Body of pancreas (tissue), 4 donors: ENCODE data around the gene RBCK1. TPM values are rescaled to one million over a fixed set of nuclear protein-coding genes. Genes with fewer than 3 reads are reported as not detected.

Experiments used
- ATAC-seq: fragments of 150-250 bp; one replicate; pipeline ENCODE4 v1.9.1; 2016
- DNase-seq, 4 donors: peaks; one replicate each; pipeline ENCODE4 v3.0.0-alpha.2; 2019
- H3K27ac ChIP-seq, 4 donors: fragments of 200-600 bp; sonication (generic); 1 replicate in 3 of 4; 2 replicates in 1 of 4; pipeline versions ENCODE4 v1.5.1 to v1.6.1; 2016 to 2019; ENCODE audit warnings: mild to moderate bottlenecking in 1 of 4, mixed read lengths in 1 of 4, moderate library complexity in 1 of 4
- H3K27me3 ChIP-seq, 2 donors: fragments of 200-600 bp; sonication (generic); one replicate each; pipeline ENCODE4 v1.6.0; 2016; ENCODE audit warnings: mild to moderate bottlenecking in 1 of 2
- H3K36me3 ChIP-seq, 2 donors: fragments of 200-600 bp; sonication (generic); replicated peaks in 1 of 2; 2 replicates each; pipeline ENCODE4 v1.5.1; 2016; ENCODE audit warnings: low read depth in 2 of 2; ENCODE audit not compliant: insufficient read depth in 1 of 2
- H3K4me1 ChIP-seq: fragments of 200-600 bp; sonication (generic); one replicate; pipeline ENCODE4 v1.6.0; 2016
- H3K4me3 ChIP-seq, 2 donors: fragments of 200-600 bp; sonication (generic); 1 replicate in 1 of 2; 2 replicates in 1 of 2; pipeline ENCODE4 v1.5.1; 2016 to 2019
- H3K9me3 ChIP-seq, 3 donors: fragments of 200-600 bp; sonication (generic); 1 replicate in 2 of 3; 2 replicates in 1 of 3; pipeline ENCODE4 v1.5.1; 2016
- CTCF ChIP-seq, 7 experiments: fragments of 450-650 bp in 4 of 7; fragments of 200-600 bp in 3 of 7; sonication (generic) in 3 of 7; IDR thresholded peaks; one replicate each; pipeline ENCODE4 v1.5.1; 2016 to 2019; ENCODE audit warnings: antibody characterized with exemption in 7 of 7
- POLR2A ChIP-seq, 3 donors: fragments of 450-650 bp; IDR thresholded peaks; one replicate each; pipeline ENCODE4 v1.6.1; 2016; ENCODE audit warnings: antibody characterized with exemption in 3 of 3, mild to moderate bottlenecking in 2 of 3
- whole genome bisulfite sequencing, 2 donors: methylation state at CpG; one replicate each; pipeline ENCODE4 v1.1.5; 2017; 5-methylcytosine and 5-hydroxymethylcytosine counted together
- intact Hi-C: fragments of 100-400 bp; cut with DNase I; formaldehyde crosslinking; loops from one replicate; pipeline ENCODE4 v1.15.1; 2023
- total RNA-seq, 2 donors: library from RNA; depleted of rRNA; stranded (reverse); fragments of >200 nt; gene quantifications; one replicate each; pipeline ENCODE4 v1.1.0, GENCODE V29; 2016

RBCK1 gene
- total RNA-seq, 2 donors from 2014 or later: 36.1 to 95.9 TPM

DNA sequence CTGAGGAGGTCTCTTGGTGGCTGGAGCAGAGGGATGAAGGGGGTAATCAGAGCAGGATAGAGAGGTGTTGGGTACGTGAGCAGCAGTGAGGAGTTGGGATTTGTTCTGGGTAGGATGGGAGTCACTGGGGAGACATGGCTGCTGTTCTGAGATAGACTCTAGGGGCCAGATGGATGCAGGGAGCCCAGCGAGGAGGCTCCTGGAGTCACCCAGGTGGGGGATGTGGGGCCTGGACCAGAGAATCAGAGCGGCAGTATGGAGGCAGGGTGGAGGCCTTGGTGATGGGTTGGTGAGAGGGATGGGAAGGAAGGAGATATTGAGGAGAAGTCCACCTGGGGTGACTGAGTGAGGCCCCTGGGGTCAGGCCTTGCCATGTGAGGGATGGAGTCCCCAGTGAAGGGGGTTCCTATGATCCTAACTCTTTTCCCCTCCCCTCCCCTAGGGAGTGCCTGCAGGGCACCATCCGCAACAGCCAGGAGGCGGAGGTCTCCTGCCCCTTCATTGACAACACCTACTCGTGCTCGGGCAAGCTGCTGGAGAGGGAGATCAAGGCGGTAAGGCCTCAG, 13.7 kb downstream of the RBCK1 start:
- Histone ChIP-seq H3K4me1 (peaks cover 7% of the 10 kb centered on the region), H3K36me3 (peaks cover 0 to 2% of the 10 kb centered on the region in 2 donors), H3K9me3 (no peaks in the 10 kb centered on the region), H3K27ac (no peak overlapping the region), H3K27me3 (no peaks in the 10 kb centered on the region), H3K4me3 (no peak overlapping the region)
- DNase-seq (no peak), ATAC-seq (no peak)
- TF ChIP-seq POLR2A (IDR thresholded peaks at IDR 0.05) (no peak), CTCF (IDR thresholded peaks at IDR 0.05) (no peak)
- intact Hi-C loops: no loop called here
- WGBS, 2 donors: 91 to 97% methylated on average over 8 of the region's 8 CpGs

DNA sequence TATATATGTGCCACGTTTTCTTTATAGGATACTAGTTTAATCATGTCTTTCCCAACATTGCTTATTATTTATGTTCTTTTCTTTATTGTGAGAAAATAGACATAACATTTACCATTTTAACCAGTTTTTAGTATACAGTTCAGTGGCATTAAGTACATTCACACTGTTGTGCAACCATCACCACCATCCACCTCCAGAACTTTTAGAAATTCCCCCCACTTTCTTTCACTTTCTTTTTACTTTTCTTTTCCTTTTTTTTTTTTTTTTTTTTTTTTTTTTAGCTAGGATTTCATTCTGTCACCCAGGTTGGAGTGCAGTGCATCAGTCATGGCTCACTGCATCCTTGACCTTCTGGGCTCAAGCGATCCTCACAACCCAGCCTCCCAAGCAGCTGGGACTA, 18.5 kb downstream of the RBCK1 start:
- ATAC-seq (no peak), DNase-seq (no peak)
- Histone ChIP-seq H3K4me3 (no peak overlapping the region), H3K4me1 (no peaks in the 10 kb centered on the region), H3K27ac (no peak overlapping the region), H3K9me3 (no peaks in the 10 kb centered on the region), H3K27me3 (no peaks in the 10 kb centered on the region), H3K36me3 (peaks cover 0 to 2% of the 10 kb centered on the region in 2 donors)
- TF ChIP-seq CTCF (IDR thresholded peaks at IDR 0.05) (no peak), POLR2A (IDR thresholded peaks at IDR 0.05) (no peak)
- intact Hi-C loops: no loop called here
- 96% methylated on average over 2 of the region's 2 CpGs for WGBS, 2 donors

DNA sequence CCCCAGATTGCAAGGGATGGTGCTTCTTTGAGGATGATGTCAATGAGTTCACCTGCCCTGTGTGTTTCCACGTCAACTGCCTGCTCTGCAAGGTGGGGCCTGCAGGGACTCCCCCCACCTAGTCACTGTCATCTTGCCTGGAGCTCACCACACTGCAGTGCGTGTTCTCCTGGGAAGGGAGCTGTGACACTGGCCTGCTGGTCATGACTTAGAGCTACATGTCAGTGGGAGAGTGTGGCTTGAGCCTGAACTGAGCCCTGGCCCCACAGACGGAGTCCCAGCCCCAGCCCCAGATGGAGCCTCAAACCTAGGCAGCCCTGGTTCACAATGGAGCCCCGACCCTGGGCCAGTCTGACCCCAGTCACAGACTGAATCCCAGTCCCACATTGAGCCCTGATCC, 19.3 kb downstream of the RBCK1 start:
- WGBS, 2 donors: 80 to 97% methylated on average over 1 to 4 of the region's 4 CpGs
- Histone ChIP-seq H3K4me1 (no peaks in the 10 kb centered on the region), H3K27me3 (no peaks in the 10 kb centered on the region), H3K36me3 (peaks cover 0 to 2% of the 10 kb centered on the region in 2 donors), H3K27ac (no peak overlapping the region), H3K4me3 (no peak overlapping the region), H3K9me3 (no peaks in the 10 kb centered on the region)
- intact Hi-C loops: no loop called here
- no peak for ATAC-seq
- DNase-seq: no peak
- no peak for TF ChIP-seq POLR2A (IDR thresholded peaks at IDR 0.05)
- TF ChIP-seq CTCF (IDR thresholded peaks at IDR 0.05): no peak

GRCh38 chr20:427849-428657, 20.0 kb downstream of the RBCK1 start:
- 92 to 93% methylated on average over 10 to 14 of the region's 14 CpGs for WGBS, 2 donors
- Histone ChIP-seq H3K4me3 (no peak overlapping the region), H3K9me3 (no peaks in the 10 kb centered on the region), H3K27me3 (no peaks in the 10 kb centered on the region), H3K36me3 (peaks cover 0 to 2% of the 10 kb centered on the region in 2 donors), H3K4me1 (no peaks in the 10 kb centered on the region), H3K27ac (no peak overlapping the region)
- intact Hi-C loops: no loop called here
- DNase-seq (no peak), ATAC-seq (no peak)
- no peak for TF ChIP-seq CTCF (IDR thresholded peaks at IDR 0.05)
- no peak for TF ChIP-seq POLR2A (IDR thresholded peaks at IDR 0.05)
